ENCODE results near the gene TANGO2. TPM values are rescaled to one million over a fixed set of nuclear protein-coding genes. Genes with fewer than 3 reads are reported as not detected.

TANGO2 gene, protein sequence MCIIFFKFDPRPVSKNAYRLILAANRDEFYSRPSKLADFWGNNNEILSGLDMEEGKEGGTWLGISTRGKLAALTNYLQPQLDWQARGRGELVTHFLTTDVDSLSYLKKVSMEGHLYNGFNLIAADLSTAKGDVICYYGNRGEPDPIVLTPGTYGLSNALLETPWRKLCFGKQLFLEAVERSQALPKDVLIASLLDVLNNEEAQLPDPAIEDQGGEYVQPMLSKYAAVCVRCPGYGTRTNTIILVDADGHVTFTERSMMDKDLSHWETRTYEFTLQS
- 8.2 TPM for total RNA-seq

DNA sequence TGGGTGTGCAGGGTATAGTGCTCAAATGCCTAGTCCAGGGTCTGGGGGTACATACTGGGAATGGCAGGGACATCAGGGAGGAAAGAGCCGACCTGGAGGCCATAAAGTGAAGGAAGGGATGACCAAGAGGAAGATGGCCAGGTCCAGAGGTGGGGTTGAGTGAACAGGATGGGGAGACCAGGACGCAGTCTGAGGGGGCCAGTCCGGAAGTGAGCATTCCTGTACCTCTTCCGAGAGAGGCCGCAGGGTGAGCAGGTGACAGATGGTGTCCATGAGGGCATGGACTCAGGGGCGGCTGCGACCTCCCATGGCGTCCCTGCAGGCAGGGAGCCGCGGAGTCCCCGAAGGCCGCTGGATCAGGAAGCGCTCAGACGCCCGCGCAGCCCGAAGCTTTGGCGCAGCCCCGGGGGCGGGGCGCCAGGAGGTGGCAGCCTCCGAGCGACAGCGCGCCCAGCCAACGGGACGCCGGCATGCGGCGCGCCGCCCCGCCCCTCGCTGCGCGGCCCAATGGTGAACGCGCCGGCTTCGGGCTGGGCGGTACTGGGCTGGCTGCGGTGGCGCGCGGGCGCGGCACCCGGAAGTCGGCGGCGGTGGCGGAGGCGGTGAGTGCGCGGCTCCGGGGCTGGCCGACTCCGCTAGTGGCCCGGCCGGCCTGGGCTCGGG is at the start of gene TANGO2:
Gene TANGO2, plus strand, starts transcription at position 578 of the 663 bp plus-strand sequence. CDS start 15,689 bp downstream, outside the sequence.
- FAIRE-seq (no peak), DNase-seq (ENCODE audit: low spot score in 2 of 2) (peak; percentile 96 to 98)

DNA sequence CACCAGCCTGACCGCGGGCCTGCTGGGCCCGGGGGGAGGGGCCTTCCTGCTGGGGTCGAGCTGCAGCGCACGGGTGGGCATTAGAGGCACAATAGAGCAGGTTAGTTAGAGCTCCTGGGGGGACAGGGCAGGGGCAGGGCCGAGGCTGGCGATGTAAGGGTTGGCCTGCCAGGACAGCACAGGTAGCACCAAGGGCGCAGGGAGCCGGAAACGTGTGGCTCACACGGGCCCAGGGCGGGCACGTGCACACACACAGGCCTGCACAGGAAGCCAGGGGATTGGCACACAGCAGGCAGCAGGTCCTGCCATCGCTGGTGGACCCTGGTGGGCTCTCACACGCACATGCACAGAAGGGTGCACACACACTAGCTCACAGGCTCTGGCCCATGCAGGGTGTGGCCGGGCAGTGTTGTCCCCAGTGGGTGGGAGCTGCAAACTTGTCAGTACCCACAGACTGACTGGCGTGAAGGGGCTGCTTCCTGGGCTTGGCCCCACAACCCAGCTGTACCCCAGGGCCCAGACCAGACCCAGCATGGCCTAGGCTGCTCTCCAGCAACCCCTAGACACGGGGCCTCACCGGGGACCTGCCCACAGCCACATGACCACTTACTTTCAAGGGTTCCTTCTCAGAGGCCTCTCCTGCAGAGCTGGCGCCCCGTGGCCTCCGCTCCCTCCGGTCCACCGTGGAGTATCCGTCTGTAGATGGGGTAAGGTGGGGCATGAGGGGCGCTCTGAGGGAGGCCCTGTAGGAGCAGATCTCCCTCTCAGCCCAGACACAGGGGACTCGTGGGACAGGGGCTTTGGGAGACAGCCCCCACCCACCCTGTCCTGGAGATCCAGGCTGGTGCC is 49.4 kb upstream of the TANGO2 start:
- FAIRE-seq: no peak

DNA sequence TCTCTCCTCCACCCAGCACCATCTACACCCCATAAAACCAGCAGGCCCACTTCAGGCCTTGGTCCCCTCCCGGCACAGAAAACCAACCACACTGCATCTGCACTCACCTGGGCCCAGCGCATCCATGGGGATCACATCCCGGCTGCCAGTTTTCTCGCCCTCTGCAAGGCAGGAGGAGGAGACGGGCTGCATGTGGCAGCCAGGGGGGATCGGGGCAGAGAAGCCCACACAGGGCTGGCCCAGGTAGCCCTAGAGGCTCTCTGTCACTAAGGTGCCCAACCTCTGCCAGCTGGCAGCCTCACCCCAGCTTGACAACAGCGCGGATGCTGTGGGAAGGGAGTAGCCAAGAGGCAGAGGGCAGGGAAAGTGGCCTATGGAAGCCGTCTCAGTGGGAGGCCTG is 48.7 kb upstream of the TANGO2 start:
- no peak for DNase-seq (ENCODE audit: low spot score in 2 of 2)
- no peak for FAIRE-seq

More for the DNA sequence above, 49.4 kb upstream of the TANGO2 start:
- DNase-seq (ENCODE audit: low spot score in 2 of 2): no peak

GRCh38 chr22:19972652-19973550 is 48.0 kb upstream of the TANGO2 start:
- FAIRE-seq: no peak
- no peak for DNase-seq (ENCODE audit: low spot score in 2 of 2)

GRCh38 chr22:19973551-19974267 is 47.2 kb upstream of the TANGO2 start:
- FAIRE-seq (no peak), DNase-seq (ENCODE audit: low spot score in 2 of 2) (no peak)

DNA sequence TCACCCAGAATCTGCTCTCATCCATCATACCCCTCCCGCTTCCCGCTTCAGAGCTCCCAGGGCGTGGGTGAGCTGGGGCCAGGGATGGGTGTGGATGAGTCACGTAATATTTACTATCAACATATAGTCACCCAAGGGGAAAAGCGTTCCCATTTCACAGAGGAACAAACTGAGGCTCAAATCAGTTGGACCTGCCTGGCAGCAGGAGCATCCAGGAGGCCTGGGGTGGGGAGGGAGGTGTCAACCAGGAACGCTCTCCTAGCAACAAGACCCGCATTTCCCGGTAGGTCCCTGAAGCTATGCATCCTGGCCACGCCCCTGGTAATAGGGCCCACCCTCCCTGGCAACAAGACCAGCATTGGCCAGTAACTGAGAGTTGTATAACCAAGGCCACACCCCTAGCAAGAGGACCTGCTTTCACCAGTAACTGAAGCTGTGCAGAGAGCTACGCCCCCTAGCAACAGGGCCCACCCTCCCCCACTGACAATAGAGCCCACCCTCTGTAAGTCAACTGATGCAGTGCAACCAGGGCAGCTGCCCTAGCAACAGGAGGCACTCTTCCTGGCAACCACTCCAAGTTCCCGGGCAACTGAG is 46.5 kb upstream of the TANGO2 start:
- DNase-seq (ENCODE audit: low spot score in 2 of 2) (peak; percentile 72 to 79), FAIRE-seq (no peak)

DNA sequence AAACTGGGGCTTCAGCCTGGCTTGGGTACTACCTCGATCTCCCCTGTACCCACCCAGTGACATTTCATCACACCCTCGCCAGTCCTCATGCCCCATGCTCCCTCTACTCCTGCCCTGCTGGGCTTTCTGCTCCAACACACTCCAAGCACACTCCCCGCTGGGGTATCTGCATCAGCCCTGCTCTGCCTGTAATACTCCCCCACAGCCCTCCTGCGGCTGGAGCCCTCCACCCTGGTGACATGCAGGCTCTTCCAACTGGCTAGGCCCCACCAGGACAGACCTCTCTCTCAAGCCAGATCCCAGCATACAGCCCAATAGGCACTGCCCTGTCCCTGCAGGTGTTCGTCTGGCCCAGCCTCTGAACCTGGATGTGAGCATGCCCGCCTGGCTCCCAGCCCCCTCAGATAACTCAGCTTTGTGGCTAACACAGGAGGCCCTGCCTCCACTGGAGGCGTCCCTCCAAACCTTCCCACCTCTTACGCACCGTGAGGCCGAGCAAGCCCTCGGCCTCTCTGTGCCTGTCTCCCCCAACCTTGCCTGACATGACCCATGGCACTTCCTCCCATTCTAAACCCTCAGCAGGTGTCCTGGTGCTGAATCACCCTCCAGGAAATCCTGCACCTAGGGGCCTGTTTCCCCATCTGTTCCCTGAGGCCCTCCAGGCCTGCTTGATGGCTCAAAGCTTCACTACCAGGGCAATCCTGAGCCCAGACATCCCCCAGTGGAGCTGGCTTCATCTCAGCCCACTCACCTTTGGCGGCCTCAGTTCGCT is 45.8 kb upstream of the TANGO2 start:
- FAIRE-seq (no peak), DNase-seq (ENCODE audit: low spot score in 2 of 2) (no peak)

GRCh38 chr22:19975707-19976035 is 45.2 kb upstream of the TANGO2 start:
- FAIRE-seq: no peak
- DNase-seq (ENCODE audit: low spot score in 2 of 2): no peak

DNA sequence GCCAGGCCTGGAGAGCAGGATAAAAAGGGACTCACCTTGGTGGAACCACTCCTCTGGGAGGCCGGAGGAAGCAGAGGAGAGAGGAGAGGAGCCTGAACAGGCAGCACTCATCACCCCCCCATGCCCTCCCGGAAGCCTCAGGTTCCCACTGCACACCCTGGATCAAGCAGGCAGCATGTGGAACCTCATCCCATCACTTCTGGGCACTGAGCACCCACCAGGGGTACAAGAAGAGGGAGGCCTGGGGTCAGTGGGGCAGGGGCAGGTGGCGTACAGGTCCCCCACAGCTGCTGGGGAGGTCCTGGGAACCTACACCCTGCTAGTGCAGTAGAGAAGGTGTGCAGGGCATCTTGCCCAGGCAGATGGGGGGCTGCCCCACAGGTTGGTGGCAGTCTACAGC is 44.2 kb upstream of the TANGO2 start:
- DNase-seq (ENCODE audit: low spot score in 2 of 2): no peak

DNA sequence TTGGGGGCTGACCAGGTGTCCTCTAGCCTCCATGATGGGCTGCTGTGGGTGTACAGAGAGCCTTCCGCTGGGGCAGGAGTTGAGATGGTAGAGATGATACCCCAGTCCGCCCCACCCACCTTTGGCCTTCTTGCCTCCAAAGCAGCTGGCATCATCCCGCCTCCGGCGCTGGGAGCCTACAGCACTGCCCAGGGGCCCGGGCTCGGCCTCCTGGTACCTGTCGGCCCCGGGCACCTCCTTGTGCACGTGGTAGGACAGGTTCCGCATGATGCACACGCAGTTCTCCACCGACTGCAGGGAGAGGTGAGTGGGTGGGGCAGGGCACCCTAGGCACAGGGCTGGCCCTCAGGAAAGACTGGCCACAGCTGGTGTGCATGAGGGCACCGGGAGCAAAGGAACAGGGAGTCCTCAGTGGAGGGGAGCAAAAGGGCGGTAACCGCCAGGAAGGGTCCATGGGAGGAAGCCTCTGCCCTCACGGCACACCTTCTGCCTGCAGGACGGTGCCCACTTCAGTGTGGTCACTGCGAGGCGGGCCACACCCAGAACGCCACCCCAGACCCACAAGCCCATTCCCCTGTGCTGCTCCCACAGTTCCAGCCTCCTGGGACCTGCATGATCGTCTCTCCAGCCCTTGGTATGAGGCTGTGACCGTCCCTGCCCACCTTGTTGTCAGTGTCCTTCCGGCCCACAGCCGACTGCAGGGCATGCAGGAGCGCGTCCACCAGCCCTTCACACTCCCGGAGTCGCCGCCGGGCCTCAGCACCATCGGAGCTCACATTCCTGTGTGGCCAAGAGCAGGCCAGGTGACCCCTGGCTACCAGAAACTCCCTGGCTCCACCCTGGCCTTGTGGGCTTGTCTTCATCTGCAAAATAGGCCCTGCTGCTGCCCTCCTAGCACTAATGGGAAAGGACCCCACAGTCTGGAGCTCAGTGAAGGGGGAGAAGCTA is 43.3 kb upstream of the TANGO2 start:
- DNase-seq (ENCODE audit: low spot score in 2 of 2): no peak
- no peak for FAIRE-seq

More for the DNA sequence above, 44.2 kb upstream of the TANGO2 start:
- FAIRE-seq: no peak

DNA sequence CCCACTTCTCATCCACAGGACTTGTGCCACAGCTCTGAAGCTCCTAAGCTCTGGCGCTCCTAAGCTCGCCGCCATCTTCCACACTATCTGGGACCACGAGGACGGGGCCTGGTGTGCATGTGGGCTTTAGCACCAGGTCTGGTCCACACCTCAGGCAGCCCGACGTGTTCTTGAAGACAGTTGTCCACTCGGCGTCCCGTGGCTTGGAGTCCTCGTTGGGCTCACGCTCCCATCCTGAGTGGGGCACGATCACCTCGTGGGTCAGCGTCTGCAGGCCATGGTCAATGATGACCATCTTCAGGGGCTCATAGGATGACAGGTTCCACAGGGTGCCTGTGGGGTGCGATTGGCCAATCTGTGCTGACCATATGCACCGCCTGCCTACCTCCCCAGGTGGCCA is 42.2 kb upstream of the TANGO2 start:
- DNase-seq (ENCODE audit: low spot score in 2 of 2) (no peak), FAIRE-seq (no peak)

DNA sequence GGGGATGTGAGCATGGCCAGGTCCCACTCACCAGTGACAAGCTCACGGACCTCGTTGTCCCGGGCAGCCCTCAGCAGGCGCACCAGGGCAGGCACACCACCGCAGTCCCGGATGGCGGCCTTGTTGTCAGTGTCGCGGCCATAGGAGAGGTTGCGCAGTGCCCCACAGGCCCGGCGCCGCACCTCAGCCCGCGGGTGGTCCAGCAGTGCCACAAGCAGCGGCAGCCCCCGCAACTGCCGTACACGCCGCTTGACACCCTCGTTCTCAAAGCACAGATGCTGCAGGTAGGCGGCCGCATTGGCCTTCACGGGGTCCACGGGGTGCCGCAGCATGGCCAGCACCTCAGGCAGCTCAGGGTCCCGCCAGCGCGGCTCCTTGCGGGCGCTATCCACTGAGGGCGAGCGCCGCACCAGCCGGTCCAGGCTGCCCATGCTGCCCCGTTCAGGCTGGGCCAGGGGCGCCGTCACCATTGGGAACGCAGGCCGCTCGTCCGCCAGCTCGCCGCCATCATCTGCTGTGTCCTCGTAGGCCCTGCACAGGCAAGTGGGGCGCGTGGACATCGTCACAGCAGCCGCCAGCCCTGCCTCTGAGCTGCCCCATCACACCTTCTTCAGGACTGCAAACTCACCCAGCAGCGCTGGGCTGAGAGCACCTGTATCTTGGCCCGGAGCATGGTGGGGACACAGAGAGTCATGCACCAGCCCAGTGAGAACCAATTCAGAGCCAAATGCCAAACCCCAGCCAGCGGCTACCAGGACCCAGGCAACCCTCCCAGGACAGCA is 41.0 kb upstream of the TANGO2 start:
- DNase-seq (ENCODE audit: low spot score in 2 of 2): no peak
- no peak for FAIRE-seq

DNA sequence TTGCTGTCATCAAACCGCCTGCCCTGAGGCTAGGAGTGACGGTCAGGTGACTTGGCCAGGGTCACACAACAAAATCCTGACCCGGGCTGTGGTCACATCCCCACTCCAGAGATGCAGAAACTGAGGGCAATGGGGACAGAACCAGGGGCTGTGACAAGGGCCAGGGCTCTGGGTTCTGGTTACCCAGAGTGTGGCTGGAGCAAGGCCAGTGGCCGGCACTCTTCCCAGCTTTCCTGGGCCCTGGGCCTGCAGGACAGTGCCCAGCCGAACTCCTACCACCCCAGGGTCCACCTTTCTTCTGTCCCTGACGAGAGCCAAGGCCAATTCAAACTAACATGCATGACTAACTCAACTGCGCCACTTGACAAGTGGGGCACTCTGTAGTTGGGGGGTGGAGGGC is 40.1 kb upstream of the TANGO2 start:
- no peak for FAIRE-seq
- no peak for DNase-seq (ENCODE audit: low spot score in 2 of 2)

GRCh38 chr22:19981171-19981960 is 39.5 kb upstream of the TANGO2 start:
- FAIRE-seq (no peak), DNase-seq (ENCODE audit: low spot score in 2 of 2) (no peak)

DNA sequence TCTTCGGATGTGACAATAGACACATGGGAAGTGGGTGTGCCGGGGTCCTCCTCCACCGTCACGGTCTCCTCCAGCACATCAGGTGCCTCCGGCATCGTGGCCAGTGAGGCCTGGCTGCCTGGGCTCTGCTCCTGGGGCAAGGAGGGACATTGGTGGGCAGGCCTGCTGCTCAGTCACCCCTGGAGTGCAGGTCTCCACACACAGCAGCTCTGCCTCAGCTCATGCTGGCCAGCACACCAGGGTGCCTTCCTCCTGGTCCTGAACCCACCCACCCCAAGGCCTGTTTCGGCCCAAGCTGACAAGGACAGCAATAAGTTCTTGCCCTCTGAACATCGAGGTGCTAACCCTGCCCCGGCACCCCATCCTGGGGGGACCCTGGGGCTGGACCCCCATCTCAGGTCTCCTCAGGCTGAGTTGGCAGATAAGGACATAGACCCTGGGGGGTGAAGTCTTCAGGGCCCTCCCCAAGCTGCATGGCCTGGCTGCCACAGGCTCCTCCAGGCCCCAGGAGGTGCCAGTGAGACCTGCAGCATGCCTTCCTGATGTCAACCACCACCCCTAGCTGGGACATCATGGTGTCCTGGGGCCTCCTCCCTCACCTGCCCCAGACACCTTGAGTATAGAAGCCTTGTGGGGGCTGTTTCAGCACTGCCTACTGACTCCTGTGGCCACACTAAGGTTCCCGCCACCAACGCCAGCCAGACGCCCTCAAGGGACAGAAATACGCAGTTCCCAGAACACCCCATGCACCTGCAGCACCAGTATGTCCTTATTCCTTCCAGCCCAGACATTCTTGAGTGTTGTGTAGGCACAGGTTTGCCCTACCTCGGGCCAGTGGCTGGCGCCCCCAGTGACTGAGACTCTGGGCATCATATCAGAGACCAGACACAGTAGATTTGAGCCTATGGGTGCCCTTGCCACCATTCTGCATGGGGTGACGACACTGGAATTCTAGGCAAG is 38.7 kb upstream of the TANGO2 start:
- DNase-seq (ENCODE audit: low spot score in 2 of 2) (no peak), FAIRE-seq (no peak)

Measured in frontal cortex (tissue), 4 donors.